Psoas muscle (tissue), 8 donors: ENCODE results near the gene PPCDC. TPM values are rescaled to one million over a fixed set of nuclear protein-coding genes. Genes with fewer than 3 reads are reported as not detected.

Experiments used
- ATAC-seq, 4 donors: fragments of 200-7000 bp; cut with Tn5 transposase; one replicate each; pipeline ENCODE4 v1.9.1; 2020; ENCODE audit warnings: moderate library complexity in 3 of 4, mild to moderate bottlenecking in 2 of 4
- DNase-seq, 2 donors: peaks; one replicate each; pipeline ENCODE4 v3.0.0-alpha.2; 2020
- H3K27ac ChIP-seq: fragments of 200-600 bp; one replicate; pipeline ENCODE4 v1.8.0; 2022
- H3K27me3 ChIP-seq, 3 donors: fragments of 200-600 bp in 1 of 3; one replicate each; pipeline versions ENCODE4 v1.6.1 to v1.8.0; 2013 to 2022; ENCODE audit warnings: low read length in 2 of 3, mild to moderate bottlenecking in 2 of 3, moderate library complexity in 1 of 3; ENCODE audit not compliant: insufficient read depth in 3 of 3
- H3K36me3 ChIP-seq, 2 donors: fragments of 200-600 bp in 1 of 2; one replicate each; pipeline versions ENCODE4 v1.6.1 to v1.8.0; 2013 to 2022; ENCODE audit warnings: low read depth in 1 of 2, mild to moderate bottlenecking in 1 of 2, moderate library complexity in 1 of 2; ENCODE audit not compliant: insufficient read depth in 1 of 2
- H3K4me1 ChIP-seq: fragments of 200-600 bp; one replicate; pipeline ENCODE4 v1.8.0; 2022
- H3K4me3 ChIP-seq: fragments of 200-600 bp; one replicate; pipeline ENCODE4 v1.8.0; 2022; ENCODE audit warnings: mild to moderate bottlenecking
- H3K9me3 ChIP-seq: fragments of 200-600 bp; one replicate; pipeline ENCODE4 v1.8.0; 2022
- CTCF ChIP-seq: fragments of 200-600 bp; IDR thresholded peaks from one replicate; pipeline ENCODE4 v1.8.0; 2022; ENCODE audit warnings: antibody characterized with exemption
- WGBS, 3 donors: extraction: QIAGEN DNeasy Blood & Tissue Kit; methylation state at CpG; one replicate each; pipeline versions ENCODE4 v1.1.6 to v1.1.7; 2013; 5-methylcytosine and 5-hydroxymethylcytosine counted together
- intact Hi-C, 2 donors: fragments of 100-400 bp; cut with DNase I; formaldehyde crosslinking; loops; one replicate each; pipeline versions ENCODE4 v1.11.0 to v1.14.2; 2022
- polyA plus RNA-seq, 3 donors: library from polyadenylated mRNA; stranded (reverse); fragments of 200-250 nt; gene quantifications; one replicate each; pipeline ENCODE4 v1.2.3, GENCODE V29; 2013
- total RNA-seq, 4 donors: library from RNA; stranded (reverse); fragmentation: NEBNext Ultra II Directional in 2 of 4; extraction: Animal tissue kit (Norgen Biotek cat#: 25700) in 2 of 4; gene quantifications; one replicate each; pipeline versions ENCODE4 v1.2.1 to v1.2.4, GENCODE V29; 2021 to 2023
- donor health status: healthy with polysubstance abuse.
- donor health status: DM: no; HTN: no; CAD: no; lungs with moderate emphysema.
- donor health status: Bipolar disorder and iron deficiency.
- donor health status: healthy.
- donor health status: DM: yes; HTN: yes; CAD: no.
- donor health status: DM: no; HTN: no; CAD: no.
- donor health status: DM: no; HTN: no; CAD: no.
- donor health status: DM: yes; HTN: yes; CAD: no.

The PPCDC gene
- total and polyA plus RNA-seq, 7 donors, result 2.4 to 26.1 (median 11.7) TPM

DNA sequence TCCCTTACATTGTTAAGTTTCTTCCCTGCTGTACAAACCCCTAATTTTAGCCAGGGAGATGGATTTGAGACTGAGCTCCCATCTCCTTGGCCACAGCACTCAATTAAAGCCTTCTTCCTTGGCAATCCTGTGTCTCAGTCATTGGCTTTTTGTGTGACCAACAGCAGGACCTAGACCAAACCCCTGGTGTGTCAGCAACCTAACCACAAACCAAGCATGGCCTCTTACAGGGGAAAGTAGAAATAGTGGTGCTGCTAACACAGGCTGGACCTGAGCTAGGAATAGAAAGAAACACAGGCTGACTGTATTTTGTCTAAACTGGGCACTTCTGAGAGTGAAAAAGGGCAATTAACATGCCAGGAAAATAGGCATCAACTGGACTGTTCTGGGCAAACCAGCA is 37.9 kb downstream of the PPCDC start:
- peaks cover 4% of the 10 kb centered on the region for H3K4me1 ChIP-seq
- TF ChIP-seq CTCF, result no peak
- H3K27ac ChIP-seq, result no peak overlapping the region
- intact Hi-C loops, result loop anchor here in 1 of 2 donors (5.0 kb wide), 1 partner anchor 51 kb away; no protein-coding TSS in a partner anchor
- no peak for DNase-seq
- peaks cover 0 to 3% of the 10 kb centered on the region in 2 donors for H3K36me3 ChIP-seq
- H3K4me3 ChIP-seq, result no peak overlapping the region
- H3K27me3 ChIP-seq, result no peaks in the 10 kb centered on the region
- H3K9me3 ChIP-seq, result no peaks in the 10 kb centered on the region
- ATAC-seq, result no peak

DNA sequence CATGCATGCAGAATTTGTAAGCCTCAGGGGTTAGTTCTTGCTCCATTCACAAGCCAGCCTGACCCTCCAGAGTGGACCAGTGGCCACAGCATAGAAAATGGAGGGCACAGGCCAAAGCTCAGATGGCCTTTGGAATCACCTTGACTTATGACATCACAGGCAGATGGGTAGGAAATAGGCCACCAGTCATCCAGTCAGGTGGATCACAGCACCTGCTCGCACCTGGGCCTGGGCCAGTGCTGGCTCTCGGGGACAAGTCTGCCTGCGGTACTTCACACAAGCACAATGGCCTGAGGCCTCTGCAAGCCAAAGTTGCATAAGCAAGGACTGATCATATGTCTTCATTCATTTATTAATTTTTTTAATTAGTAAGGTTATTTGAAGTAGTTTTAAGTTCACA is 39.3 kb downstream of the PPCDC start:
- H3K27me3 ChIP-seq, result no peaks in the 10 kb centered on the region
- no peak overlapping the region for H3K4me3 ChIP-seq
- H3K9me3 ChIP-seq, result no peaks in the 10 kb centered on the region
- WGBS, 3 donors, result 57 to 64% (median 63%) methylated on average over 3 of the region's 3 CpGs
- intact Hi-C loops, result loop anchor here in 1 of 2 donors (5.0 kb wide), 1 partner anchor 50 kb away; no protein-coding TSS in a partner anchor
- H3K36me3 ChIP-seq, result peaks cover 0 to 3% of the 10 kb centered on the region in 2 donors
- TF ChIP-seq CTCF, result no peak
- no peak overlapping the region for H3K27ac ChIP-seq
- DNase-seq (no peak), ATAC-seq (peak in 1 of 4 donors; percentile 27)
- peaks cover 4% of the 10 kb centered on the region for H3K4me1 ChIP-seq

- 66 to 72% (median 69%) methylated on average over 4 of the region's 4 CpGs for WGBS, 3 donors
- intact Hi-C loops, result loop anchor here in 1 of 2 donors (5.0 kb wide), 1 partner anchor 49 kb away; no protein-coding TSS in a partner anchor
- DNase-seq (no peak), ATAC-seq (no peak)
- no peak overlapping the region for H3K4me3 ChIP-seq
- no peak overlapping the region for H3K27ac ChIP-seq
- H3K4me1 ChIP-seq, result peaks cover 4% of the 10 kb centered on the region
- TF ChIP-seq CTCF, result no peak
- H3K36me3 ChIP-seq, result peaks cover 0 to 3% of the 10 kb centered on the region in 2 donors
- no peaks in the 10 kb centered on the region for H3K27me3 ChIP-seq
- H3K9me3 ChIP-seq, result no peaks in the 10 kb centered on the region
Measured at GRCh38 chr15:75063338-75063737, 39.9 kb downstream of the PPCDC start.

GRCh38 chr15:75063889-75064288 is 40.5 kb downstream of the PPCDC start:
- H3K27ac ChIP-seq, result no peak overlapping the region
- no peak for TF ChIP-seq CTCF
- peaks cover 4% of the 10 kb centered on the region for H3K4me1 ChIP-seq
- ATAC-seq (no peak), DNase-seq (no peak)
- WGBS, 3 donors, result 77 to 83% (median 77%) methylated on average over 9 of the region's 9 CpGs
- no peaks in the 10 kb centered on the region for H3K9me3 ChIP-seq
- no peak overlapping the region for H3K4me3 ChIP-seq
- intact Hi-C loops, result loop anchor here in 1 of 2 donors (5.0 kb wide), 1 partner anchor 48 kb away; no protein-coding TSS in a partner anchor
- H3K36me3 ChIP-seq, result peaks cover 0 to 3% of the 10 kb centered on the region in 2 donors
- no peaks in the 10 kb centered on the region for H3K27me3 ChIP-seq

GRCh38 chr15:75064846-75065245 is 41.5 kb downstream of the PPCDC start:
- intact Hi-C loops, result loop anchor here in 1 of 2 donors (5.0 kb wide), 1 partner anchor 47 kb away; no protein-coding TSS in a partner anchor
- H3K4me3 ChIP-seq, result no peak overlapping the region
- no peaks in the 10 kb centered on the region for H3K9me3 ChIP-seq
- H3K27me3 ChIP-seq, result no peaks in the 10 kb centered on the region
- H3K4me1 ChIP-seq, result peaks cover 4% of the 10 kb centered on the region
- no peak overlapping the region for H3K27ac ChIP-seq
- ATAC-seq (no peak), DNase-seq (no peak)
- H3K36me3 ChIP-seq, result no peaks in the 10 kb centered on the region
- 34 to 49% (median 36%) methylated on average over 2 of the region's 2 CpGs for WGBS, 3 donors
- TF ChIP-seq CTCF, result no peak
